Fibroblast of skin of back (primary cell): Measurements from ENCODE around the gene FGFR1OP2.
"Not testable (repeated sequence)": the region's sequence is repeated elsewhere in the genome, so short reads cannot be mapped to it uniquely, and the experiment has no call there.

Source experiments
- DNase-seq: peaks from one replicate; pipeline ENCODE4 v3.0.0-alpha.2; 2013

FGFR1OP2 gene

GRCh38 chr12:26941215-26941594 is 2.9 kb downstream of the FGFR1OP2 start:
- no peak for DNase-seq

GRCh38 chr12:26948309-26948708 is 10.0 kb downstream of the FGFR1OP2 start:
- no peak for DNase-seq

GRCh38 chr12:26953447-26953846 is 15.2 kb downstream of the FGFR1OP2 start:
- DNase-seq, result no peak

- DNase-seq, result no peak
These were observed 15.8 kb downstream of the FGFR1OP2 start for GRCh38 chr12:26954027-26954426.

GRCh38 chr12:26961391-26961790 is 23.1 kb downstream of the FGFR1OP2 start:
- not testable (repeated sequence) for DNase-seq

- DNase-seq, result no peak
These were observed 23.5 kb downstream of the FGFR1OP2 start for GRCh38 chr12:26961803-26962202.

- DNase-seq, result no peak
These were observed 25.1 kb downstream of the FGFR1OP2 start for GRCh38 chr12:26963413-26963812.

- no peak for DNase-seq
These were observed 28.6 kb downstream of the FGFR1OP2 start for GRCh38 chr12:26966842-26967241.

- no peak for DNase-seq
These were observed 31.9 kb downstream of the FGFR1OP2 start for GRCh38 chr12:26970136-26970535.

GRCh38 chr12:26971963-26972362 is 33.7 kb downstream of the FGFR1OP2 start:
- no peak for DNase-seq

- no peak for DNase-seq
These were observed 38.4 kb downstream of the FGFR1OP2 start for GRCh38 chr12:26976687-26977086.

- no peak for DNase-seq
These were observed 40.5 kb downstream of the FGFR1OP2 start for GRCh38 chr12:26978801-26979200.

- DNase-seq, result no peak
These were observed 41.5 kb downstream of the FGFR1OP2 start for GRCh38 chr12:26979733-26980132.

GRCh38 chr12:26982866-26983265 is 44.6 kb downstream of the FGFR1OP2 start:
- DNase-seq, result no peak

GRCh38 chr12:26987634-26988424 is 49.6 kb downstream of the FGFR1OP2 start:
- DNase-seq, result peak; percentile 31

GRCh38 chr12:26988703-26989102 is 50.4 kb downstream of the FGFR1OP2 start:
- no peak for DNase-seq

GRCh38 chr12:26989873-26990272 is 51.6 kb downstream of the FGFR1OP2 start:
- DNase-seq, result no peak

- no peak for DNase-seq
These were observed 53.6 kb downstream of the FGFR1OP2 start for GRCh38 chr12:26991826-26992225.

- DNase-seq, result no peak
These were observed 55.8 kb downstream of the FGFR1OP2 start for GRCh38 chr12:26994109-26994508.

- no peak for DNase-seq
These were observed 57.4 kb downstream of the FGFR1OP2 start for GRCh38 chr12:26995706-26996105.

- no peak for DNase-seq
These were observed 58.7 kb downstream of the FGFR1OP2 start for GRCh38 chr12:26997003-26997402.

- DNase-seq, result no peak
These were observed 62.7 kb downstream of the FGFR1OP2 start for GRCh38 chr12:27000961-27001360.

GRCh38 chr12:27001663-27002062 is 63.4 kb downstream of the FGFR1OP2 start:
- DNase-seq, result no peak

GRCh38 chr12:27002141-27002540 is 63.9 kb downstream of the FGFR1OP2 start:
- DNase-seq, result no peak
